Right ventricle myocardium inferior (tissue), 1 donor: ENCODE measurements around the gene SDHAF2. TPM values are rescaled to one million over a fixed set of nuclear protein-coding genes. Genes with fewer than 3 reads are reported as not detected.
"Not testable (repeated sequence)": the region's sequence is repeated elsewhere in the genome, so short reads cannot be mapped to it uniquely, and the experiment has no call there.

Experiments
- ATAC-seq: fragments of 200-7000 bp; cut with Tn5 transposase; one replicate; pipeline ENCODE4 v1.9.1; 2020; ENCODE audit warnings: mild to moderate bottlenecking, moderate library complexity
- DNase-seq: peaks from one replicate; pipeline ENCODE4 v3.0.0; 2021; ENCODE audit errors: missing footprints
- intact Hi-C: fragments of 100-400 bp; cut with DNase I; formaldehyde crosslinking; loops from one replicate; pipeline ENCODE4 v1.11.0; 2022
- total RNA-seq: library from RNA; stranded (reverse); fragmentation: NEBNext Ultra II Directional; extraction: Animal tissue kit (Norgen Biotek cat#: 25700); gene quantifications from one replicate; pipeline ENCODE4 v1.2.1, GENCODE V29; 2021
- donor health status: DM: no; HTN: yes; CAD: no; lungs with severe emphysema.

The SDHAF2 gene
- total RNA-seq, 1 donor from 2014 or later = 36.8 TPM

DNA sequence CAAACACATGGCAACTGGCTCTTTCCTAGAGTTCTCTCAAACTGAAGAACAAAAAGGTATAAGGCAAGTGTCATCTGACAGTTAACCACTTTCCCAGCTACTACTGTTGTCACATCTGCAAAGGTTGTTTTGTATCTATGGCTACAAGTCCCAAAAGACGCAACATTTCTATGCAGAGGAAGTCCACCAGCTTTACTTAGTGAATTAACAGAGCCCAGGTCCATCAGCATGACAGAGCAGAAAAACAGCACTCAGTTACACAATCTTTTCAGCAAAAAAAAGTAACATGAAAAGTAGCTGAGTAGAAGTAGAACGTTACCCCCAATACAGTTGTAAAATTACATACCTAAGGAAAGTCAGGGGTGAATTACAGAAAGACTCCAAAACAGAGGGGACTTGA lies 12.3 kb upstream of the SDHAF2 start:
- peak; percentile 40 for ATAC-seq
- intact Hi-C loops = no loop called here
- DNase-seq = no peak

DNA sequence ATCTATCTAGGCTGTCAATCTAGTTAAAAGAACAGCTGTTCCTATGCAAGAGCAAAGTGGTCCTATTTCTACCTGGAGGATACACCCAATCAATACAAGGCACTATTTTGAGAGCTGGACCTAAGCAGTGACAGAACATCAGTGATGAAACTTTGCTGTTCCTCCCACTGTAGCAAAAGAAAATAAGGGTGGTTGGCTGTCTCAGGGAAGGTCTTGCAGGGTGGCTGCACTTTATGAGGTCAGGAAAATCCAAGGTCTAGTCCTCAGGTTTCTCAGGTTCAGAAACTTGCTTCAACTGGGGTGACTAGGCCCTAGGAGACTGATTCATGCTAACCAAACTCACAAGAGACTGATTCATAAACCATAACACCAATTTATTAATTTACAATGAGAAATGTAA lies 11.8 kb upstream of the SDHAF2 start:
- ATAC-seq = no peak
- intact Hi-C loops = no loop called here
- DNase-seq = no peak

DNA sequence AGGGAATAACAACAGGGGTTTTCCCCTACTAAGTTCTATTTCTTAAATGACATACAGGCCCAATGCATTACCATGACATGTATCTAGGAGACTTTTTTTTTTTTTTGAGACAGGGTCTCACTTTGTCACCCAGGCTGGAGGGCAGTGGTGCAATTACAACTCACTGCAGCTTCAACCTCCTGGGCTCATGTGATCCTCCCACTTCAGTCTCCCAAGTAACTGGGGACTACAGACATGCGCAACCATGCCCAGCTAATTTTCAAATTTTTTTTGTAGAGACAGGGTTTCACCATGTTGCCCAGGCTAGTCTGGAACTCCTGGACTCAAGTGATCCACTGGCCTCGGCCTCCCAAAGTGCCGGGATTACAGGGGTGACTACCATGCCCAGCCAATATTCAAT lies 7.7 kb upstream of the SDHAF2 start:
- intact Hi-C loops = no loop called here
- ATAC-seq (no peak), DNase-seq (no peak)

DNA sequence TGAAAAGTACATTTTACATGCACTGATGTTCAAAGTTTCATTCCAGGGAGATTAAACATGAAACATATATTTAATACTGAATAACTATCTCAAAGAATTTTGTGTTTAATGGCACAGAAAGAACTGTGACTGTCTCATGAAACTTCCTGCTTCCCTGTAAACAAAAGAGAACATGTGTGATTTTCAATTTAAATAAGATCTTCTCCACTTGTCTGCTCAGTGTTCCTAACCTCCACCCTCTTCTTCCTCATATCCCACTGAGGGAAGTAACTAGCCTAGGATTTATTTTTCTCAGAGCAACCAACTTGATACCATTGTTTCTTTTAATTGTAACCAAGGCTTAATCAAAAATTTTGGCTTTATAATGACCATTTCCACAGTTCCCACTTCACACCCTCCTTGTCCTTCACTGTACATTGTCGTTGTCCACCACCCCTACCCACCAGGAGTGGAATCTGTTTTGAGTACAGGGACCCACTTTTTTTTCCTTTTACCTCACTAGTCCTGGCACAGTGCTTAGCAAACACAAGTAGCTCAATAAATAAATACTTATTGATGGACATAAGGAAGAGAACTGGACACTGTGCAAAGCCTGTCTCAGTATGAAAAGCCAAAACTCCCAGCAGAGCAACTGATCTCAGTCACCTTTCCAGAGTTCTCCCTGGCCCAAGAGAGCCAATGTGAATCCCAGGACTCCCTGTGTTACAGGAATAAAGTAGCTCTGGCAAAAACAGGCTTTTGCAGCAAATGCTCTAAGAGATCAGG lies 4.4 kb upstream of the SDHAF2 start:
- intact Hi-C loops = no loop called here
- DNase-seq (no peak), ATAC-seq (no peak)

DNA sequence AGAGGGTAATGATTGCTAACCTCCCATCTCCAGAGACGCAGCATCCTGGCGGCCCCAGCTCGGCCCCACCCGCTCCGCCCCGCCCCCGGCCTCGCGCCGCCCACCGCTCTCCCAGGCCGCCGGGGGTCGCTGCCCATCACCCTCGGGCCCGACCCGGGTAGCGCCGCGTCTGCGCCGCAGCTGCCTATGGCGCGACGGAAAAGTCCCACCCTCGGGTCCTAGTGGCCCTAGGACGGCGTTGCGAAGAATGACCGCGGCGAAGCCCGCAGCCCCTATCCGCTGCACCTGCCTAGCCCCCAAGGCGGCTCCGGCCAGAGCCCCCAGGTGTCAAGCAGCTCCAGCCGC lies 606 bp upstream of the SDHAF2 start:
- ATAC-seq (peak; percentile 70), DNase-seq (peak; percentile 76)
- intact Hi-C loops = no loop called here

DNA sequence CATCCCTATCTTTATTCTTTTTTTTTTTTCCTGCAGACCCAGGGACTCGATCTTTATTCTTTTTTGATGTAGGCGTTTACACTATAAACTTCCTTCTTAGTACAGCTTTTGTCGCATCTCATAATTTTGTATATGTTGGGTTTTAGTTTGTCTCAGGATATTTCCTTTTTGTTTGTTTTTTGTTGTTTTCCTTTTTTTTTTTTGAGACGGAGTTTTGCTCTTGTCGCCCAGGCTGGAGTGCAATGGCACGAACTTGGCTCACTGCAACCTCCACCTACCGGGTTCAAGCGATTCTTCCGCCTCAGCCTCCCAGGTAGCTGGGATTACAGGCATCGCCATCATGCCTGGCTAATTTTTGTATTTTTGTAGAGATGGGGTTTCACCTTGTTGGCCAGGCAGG lies 915 bp downstream of the SDHAF2 start:
- ATAC-seq, DNase-seq: not testable (repeated sequence)
- intact Hi-C loops = loop anchor here (5.0 kb wide), 1 partner anchor 99 kb away; the partner anchor contains the start of genes DDB1 and TKFC

DNA sequence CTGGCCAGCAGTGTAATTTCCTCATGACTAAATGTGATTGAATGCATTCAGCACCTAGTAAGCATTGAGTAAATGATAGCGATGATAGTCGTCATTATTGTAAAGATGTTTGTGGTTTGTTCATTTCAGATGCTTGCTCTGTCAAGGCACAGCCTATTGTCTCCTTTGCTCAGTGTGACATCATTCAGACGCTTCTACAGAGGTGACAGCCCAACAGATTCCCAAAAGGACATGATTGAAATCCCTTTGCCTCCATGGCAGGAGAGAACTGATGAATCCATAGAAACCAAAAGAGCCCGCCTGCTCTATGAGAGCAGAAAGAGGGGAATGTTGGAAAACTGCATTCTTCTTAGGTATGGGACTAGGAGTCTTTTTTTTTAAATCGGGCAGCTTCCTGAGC lies 7.6 kb downstream of the SDHAF2 start:
- DNase-seq = no peak

DNA sequence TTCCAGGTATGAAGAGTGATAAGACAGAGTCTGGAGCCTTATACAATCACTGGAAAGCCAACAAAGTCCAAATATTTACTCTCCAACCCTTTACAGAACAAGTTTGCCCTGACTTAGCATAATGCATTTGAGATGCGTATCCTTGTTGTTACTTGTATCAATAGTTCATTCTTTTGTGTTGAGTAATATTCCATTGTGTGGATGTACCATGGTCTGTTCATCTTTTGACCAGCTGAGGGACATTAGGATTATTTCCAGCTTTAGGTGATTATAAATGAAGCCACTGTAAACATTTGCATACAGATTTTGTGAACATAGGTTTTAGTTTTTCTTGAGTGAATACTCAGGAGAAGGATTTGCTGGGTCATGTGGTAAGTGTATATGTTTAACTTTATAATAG lies 9.7 kb downstream of the SDHAF2 start:
- ATAC-seq (no peak), DNase-seq (no peak)
- intact Hi-C loops = no loop called here

More for the DNA sequence above, 7.6 kb downstream of the SDHAF2 start:
- ATAC-seq = no peak
- intact Hi-C loops = no loop called here

DNA sequence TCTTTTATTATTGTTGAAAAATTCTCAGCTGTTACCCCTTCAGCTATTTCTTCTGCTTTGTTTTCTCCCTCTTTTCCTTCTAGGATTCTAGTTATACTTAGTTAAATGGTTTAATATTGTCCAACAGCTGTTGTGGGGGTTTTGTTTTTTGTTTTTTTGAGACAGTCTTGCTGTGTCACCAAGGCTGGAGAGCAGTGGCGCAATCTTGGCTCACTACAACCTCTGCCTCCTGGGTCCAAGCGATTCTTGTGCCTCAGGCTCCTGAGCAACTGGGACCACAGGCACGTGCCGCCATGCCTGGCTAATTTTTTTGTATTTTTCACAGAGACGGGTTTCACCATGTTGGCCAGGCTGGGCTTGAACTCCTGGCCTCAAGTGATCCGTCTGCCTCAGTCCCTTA lies 12.7 kb downstream of the SDHAF2 start:
- ATAC-seq = no peak
- intact Hi-C loops = no loop called here
- no peak for DNase-seq

DNA sequence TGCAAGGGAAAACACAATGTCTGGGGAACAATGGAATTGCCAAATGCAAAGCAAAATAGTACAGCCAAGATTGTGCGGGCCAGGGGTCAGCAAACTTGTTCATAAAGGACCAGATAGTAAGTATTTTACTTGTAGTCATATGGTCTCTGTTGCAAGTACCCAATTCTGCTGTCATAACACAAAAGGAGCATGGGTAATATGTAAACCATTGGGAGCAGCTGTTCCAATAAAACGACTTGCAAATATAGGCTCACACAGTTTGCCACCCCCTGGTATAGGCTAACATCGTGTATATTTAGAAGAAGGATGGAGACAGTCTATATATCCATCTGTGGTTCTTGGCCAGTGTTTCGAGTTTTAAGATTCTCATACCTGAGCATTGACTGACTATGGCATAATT lies 15.6 kb downstream of the SDHAF2 start:
- DNase-seq (no peak), ATAC-seq (no peak)
- intact Hi-C loops = no loop called here

DNA sequence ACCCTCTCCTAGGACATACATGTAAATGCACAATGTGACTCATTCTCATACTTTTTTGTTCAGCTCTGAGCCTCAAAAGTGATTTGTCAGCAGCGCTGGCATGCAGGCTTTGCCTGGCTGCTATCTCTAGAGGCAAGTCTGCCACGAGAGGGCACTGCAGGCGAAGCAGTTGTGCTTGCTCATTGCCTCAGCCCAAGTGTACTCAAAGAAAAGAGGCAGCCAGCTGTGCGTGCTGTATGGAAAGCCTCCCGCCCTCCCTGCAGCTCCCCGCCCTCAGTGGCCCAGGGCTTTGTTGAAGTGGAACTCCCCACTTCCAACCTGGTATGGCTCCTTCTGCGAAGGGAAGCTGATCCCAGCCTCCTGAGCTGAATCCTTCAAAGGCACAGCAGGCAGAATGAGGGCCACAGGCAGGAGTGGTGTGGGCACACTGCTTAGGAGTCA lies 16.3 kb downstream of the SDHAF2 start:
- DNase-seq (peak; percentile 94), ATAC-seq (peak; percentile 86)
- intact Hi-C loops = loop anchor here (2.0 kb wide), 2 partner anchors 71 to 135 kb away; partner anchors contain the start of gene SYT7

DNA sequence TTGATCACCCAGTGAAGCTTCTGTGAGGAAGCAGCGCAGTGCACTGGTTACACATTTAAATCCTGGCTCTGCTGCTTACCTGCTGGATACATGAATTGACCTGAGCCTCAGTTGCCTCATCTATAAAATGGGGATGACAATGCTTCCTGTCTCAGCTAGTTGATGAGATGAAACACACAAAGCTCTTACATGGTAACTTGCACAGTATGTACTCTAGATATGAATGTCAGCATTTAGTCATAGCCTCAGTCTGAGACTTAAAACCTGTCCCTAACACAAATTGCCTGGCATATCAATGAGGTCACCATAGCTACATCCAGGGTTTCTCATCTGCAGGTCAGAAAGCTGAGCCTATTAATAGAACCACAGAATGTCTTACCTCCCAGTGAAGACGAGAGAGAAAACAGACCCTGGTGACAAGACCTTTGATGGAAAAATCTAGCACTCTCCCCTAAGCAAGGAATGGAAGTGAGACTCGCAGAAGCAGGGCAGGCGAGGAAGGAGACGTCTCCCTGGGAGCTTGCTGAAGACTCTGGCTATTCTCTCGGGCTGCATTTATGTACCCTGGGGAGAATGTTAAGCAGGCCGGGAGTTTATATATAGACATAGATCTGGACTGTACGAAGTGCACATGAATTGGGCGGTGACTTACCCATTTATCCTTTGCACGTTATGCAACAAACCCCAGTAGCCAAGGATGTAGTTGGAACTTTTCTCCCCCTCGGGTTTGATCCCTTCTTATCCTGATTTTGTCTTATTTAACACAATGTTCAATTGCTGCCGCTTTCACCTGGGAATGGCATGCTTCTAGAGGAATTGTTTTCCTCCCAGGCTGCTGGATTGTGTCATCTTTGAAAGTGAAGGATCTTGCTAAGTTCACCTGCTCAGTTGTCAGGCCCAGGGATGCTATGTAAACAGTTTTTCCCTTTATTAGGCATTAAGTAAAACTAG lies 18.0 kb downstream of the SDHAF2 start:
- intact Hi-C loops = loop anchor here (1.0 to 2.0 kb wide), 4 partner anchors 29 to 178 kb away; partner anchors contain the start of gene SYT7
- peak; percentile 73 for ATAC-seq
- DNase-seq = no peak

DNA sequence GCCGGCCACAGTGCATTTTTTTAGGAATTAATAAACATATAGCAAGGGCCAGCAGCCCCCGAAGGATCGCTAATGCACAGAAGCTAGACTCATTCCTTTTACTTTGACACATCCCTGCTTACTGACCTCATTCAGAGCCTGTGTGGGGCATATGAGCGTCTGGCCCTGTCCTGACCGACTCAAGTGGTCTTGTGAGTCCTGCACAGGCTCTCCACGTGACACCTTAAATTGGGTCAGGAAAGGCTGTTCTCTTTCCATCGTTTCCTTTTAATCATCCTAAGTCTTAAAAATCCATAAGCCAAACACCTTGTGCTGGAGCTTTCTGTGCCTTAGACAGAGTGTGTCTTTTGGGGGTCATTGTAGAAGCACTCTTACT lies 18.6 kb downstream of the SDHAF2 start:
- ATAC-seq = no peak

DNA sequence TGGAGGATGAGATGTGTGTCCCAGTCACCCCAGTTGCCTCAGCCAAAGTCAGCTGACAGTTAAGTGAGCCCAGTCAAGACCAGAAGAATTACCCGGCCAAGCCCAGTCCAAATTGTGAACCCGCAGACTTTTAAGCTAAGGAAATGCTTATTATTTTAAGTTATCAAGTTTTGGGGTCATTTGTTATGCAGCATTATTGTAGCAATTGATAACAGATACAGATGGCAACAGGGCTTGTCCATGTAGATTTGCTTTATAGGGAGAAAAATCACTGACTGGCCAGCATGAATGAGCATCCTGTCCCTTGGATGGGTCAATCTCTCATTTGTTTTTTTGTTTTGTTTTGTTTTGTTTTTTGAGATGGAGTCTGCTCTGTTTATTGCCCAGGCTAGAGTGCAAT lies 22.9 kb downstream of the SDHAF2 start:
- ATAC-seq = no peak
- intact Hi-C loops = no loop called here
- no peak for DNase-seq

More for the DNA sequence above, 18.6 kb downstream of the SDHAF2 start:
- no peak for DNase-seq
- intact Hi-C loops = loop anchor here (2.0 kb wide), 1 partner anchor 28 kb away; no protein-coding TSS in a partner anchor

DNA sequence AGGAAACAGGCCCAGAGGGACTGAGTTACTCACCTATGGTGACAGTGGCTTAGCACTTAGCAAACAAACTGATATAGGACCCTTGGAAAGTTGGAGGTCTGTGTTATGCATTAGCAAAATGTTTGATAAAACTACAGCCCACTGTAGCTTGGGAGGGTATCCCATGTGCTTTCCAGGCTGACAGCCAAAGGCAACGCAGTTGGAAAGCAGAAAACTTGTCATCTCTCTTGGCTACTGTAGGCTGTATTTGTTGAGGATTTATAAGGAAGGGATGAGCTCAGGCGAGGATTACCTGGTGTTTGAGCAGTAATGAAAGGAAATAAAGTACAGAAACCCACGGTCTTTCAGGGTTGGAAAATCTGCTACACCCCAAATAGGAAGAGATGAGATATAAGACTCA lies 23.8 kb downstream of the SDHAF2 start:
- DNase-seq (no peak), ATAC-seq (no peak)
- intact Hi-C loops = no loop called here

DNA sequence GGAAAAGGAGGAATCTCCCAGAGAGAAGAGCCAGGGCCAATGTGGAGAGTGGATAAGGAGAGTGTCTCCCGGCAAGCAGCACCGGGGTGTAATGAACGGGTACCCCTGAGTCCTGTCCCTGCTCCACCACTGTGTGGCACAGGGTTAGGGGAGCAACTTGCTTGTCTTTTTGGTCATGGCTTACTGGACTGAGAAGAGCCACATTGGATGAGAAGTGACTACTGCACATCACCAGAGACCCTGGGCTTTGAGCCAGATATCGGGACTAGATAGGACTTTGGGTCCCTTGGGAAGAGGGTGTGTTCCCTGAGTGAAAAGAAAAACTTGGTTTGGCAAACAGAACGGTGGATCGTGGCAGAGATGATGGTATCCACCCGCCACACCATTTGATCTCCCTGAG lies 24.6 kb downstream of the SDHAF2 start:
- DNase-seq = no peak
- intact Hi-C loops = no loop called here
- peak; percentile 26 for ATAC-seq

DNA sequence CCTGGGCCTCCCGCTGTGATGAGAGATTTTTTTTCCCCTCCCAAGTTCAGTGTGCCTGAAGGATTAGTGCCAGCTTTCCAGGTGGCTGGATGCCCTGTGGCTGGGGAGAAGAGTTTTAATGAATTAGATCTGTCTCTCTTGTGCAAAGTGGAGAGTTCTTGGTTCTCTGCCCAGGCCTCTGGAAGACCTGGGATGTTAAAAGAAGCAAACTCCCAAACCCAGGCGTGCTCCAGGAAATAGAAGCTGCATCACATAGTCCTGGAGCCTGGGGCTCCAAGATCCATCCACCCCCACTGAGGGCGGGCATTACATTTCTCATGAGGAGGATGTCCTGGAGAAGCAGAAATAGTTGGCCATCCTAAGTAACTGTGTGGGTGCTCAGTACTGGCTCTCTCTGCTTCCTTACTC lies 30.6 kb downstream of the SDHAF2 start:
- no peak for DNase-seq
- intact Hi-C loops = no loop called here

DNA sequence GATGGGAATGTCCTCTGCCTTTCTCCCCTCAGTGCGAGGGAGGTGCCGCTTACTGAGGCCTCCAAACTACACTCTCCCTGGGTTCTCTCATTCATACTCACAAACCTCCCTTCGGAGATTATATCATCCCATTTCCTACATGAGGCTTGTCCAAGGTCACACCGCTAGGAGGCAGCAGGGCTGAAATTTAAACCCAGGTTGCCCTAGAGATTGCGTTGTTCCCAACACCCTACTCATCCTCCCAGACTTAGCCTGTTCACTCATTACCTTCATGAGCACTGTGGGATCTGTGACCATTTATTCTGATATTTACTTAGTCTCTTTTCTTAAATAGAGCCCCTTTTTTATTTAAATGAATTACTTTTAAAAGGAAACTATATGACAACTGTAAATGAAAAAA lies 31.1 kb downstream of the SDHAF2 start:
- ATAC-seq (peak; percentile 16), DNase-seq (no peak)
- intact Hi-C loops = no loop called here

More for the DNA sequence above, 30.6 kb downstream of the SDHAF2 start:
- ATAC-seq = peak; percentile 68

DNA sequence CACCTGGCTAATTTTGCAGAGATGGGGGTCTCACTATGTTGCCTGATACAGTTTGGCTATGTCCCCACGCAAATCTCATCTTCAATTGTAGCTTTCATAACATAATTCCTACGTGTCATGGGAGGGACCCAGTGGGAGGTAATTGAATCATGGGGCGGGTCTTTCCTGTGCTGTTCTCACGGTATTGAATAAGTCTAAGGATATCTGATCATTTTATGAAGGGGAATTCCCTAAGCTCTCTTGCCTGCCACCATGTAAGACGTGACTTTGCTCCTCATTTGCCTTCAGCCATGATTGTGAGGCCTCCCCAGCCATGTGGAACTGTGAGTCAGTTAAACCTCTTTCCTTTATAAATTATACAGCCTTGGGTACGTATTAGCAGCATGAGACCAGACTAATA lies 37.7 kb downstream of the SDHAF2 start:
- ATAC-seq, DNase-seq, intact Hi-C loops: not testable (repeated sequence)

DNA sequence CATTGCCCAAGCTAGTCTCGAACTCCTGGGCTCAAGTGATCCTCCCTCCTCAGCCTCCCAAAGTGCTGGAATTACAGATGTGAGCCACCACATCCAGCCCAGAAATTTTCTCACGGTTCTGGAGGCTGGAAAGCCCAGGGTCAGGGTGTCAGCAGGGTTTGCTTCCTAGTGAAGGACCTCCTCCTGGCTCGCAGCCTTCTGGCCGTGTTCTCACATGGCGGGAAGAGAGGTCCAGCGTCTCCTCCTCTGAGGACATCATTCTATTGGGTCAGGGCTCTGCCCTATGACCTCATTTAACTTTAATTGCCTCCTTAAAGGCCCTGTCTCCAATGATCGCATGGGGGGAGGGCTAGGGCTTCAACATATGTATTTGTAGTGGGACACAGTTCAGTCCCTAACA lies 38.1 kb downstream of the SDHAF2 start:
- intact Hi-C loops = no loop called here
- no peak for DNase-seq
- no peak for ATAC-seq
